GM21717 (cell line): ENCODE results near the gene PDSS2.
A peak's percentile ranks its signal among the peaks of the same experiment; 100 is the strongest.
"Not testable (repeated sequence)": the region's sequence is repeated elsewhere in the genome, so short reads cannot be mapped to it uniquely, and the experiment has no call there.

Experiments
- ATAC-seq: cut with Tn5 transposase; IDR thresholded peaks from one replicate; pipeline ENCODE4 v1.9.1; 2021; ENCODE audit warnings: mild to moderate bottlenecking, moderate library complexity; ENCODE audit not compliant: unreplicated experiment

PDSS2 gene

GRCh38 chr6:107364173-107364572 is 95.2 kb downstream of the PDSS2 start:
- ATAC-seq = not testable (repeated sequence)

- ATAC-seq = no peak
Measured at GRCh38 chr6:107361753-107362604, 97.4 kb downstream of the PDSS2 start.

- ATAC-seq = no peak
Measured at GRCh38 chr6:107360476-107360875, 98.9 kb downstream of the PDSS2 start.

- ATAC-seq = no peak
Measured at GRCh38 chr6:107357842-107358241, 101.5 kb downstream of the PDSS2 start.

GRCh38 chr6:107357031-107357430 is 102.3 kb downstream of the PDSS2 start:
- ATAC-seq = no peak

- ATAC-seq = no peak
Measured at GRCh38 chr6:107355659-107356058, 103.7 kb downstream of the PDSS2 start.

- no peak for ATAC-seq
Measured at GRCh38 chr6:107354451-107354850, 104.9 kb downstream of the PDSS2 start.

- ATAC-seq = no peak
Measured at GRCh38 chr6:107353773-107354382, 105.5 kb downstream of the PDSS2 start.

GRCh38 chr6:107348224-107348623 is 111.1 kb downstream of the PDSS2 start:
- no peak for ATAC-seq

GRCh38 chr6:107345393-107345792 is 114.0 kb downstream of the PDSS2 start:
- ATAC-seq = no peak

GRCh38 chr6:107344981-107345380 is 114.4 kb downstream of the PDSS2 start:
- no peak for ATAC-seq

GRCh38 chr6:107344383-107344782 is 115.0 kb downstream of the PDSS2 start:
- ATAC-seq = no peak

- no peak for ATAC-seq
Measured at GRCh38 chr6:107342144-107342543, 117.2 kb downstream of the PDSS2 start.

GRCh38 chr6:107340881-107341280 is 118.5 kb downstream of the PDSS2 start:
- ATAC-seq = no peak

GRCh38 chr6:107337191-107337741 is 122.1 kb downstream of the PDSS2 start:
- no peak for ATAC-seq

- ATAC-seq = no peak
Measured at GRCh38 chr6:107334026-107334425, 125.3 kb downstream of the PDSS2 start.

- ATAC-seq = no peak
Measured at GRCh38 chr6:107333491-107333890, 125.9 kb downstream of the PDSS2 start.

GRCh38 chr6:107331409-107332386 is 127.7 kb downstream of the PDSS2 start:
- ATAC-seq = no peak

- peak; percentile 96 for ATAC-seq
Measured at GRCh38 chr6:107330168-107330567, 129.2 kb downstream of the PDSS2 start.

GRCh38 chr6:107329063-107329860 is 130.1 kb downstream of the PDSS2 start:
- ATAC-seq = no peak
